Panc1 (cell line): ENCODE results near the gene ALG9. TPM values are rescaled to one million over a fixed set of nuclear protein-coding genes. Genes with fewer than 3 reads are reported as not detected.

Experiments
- ATAC-seq: fragments of 200-7000 bp; cut with Tn5 transposase; 2 replicates; pipeline ENCODE4 v1.9.1; 2020; ENCODE audit warnings: mild to moderate bottlenecking, moderate library complexity
- BruUV-seq: library from RNA; stranded (reverse); fragments of 400-500 nt; replicated peaks from 2 replicates; lab custom pipeline; 2021; lab: Mats Ljungman, UMichigan
- CTCF ChIA-PET: fragments of 300-600 bp; sonication (Branson Sonifier 250); formaldehyde crosslinking; loops from one replicate; lab custom pipeline; 2022; ENCODE audit warnings: antibody characterized with exemption; lab: Charles Lee
- POLR2A ChIA-PET: fragments of 300-600 bp; sonication (Branson Sonifier 250); formaldehyde crosslinking; loops from one replicate; lab custom pipeline; 2022; ENCODE audit warnings: antibody characterized with exemption; lab: Charles Lee
- DNase-seq: peaks from one replicate; pipeline ENCODE4 v3.0.0-alpha.2; 2010; ENCODE audit warnings: low read depth, low spot score
- H3K27ac ChIP-seq: 2 replicates; pipeline ENCODE4 v1.5.1; 2011; ENCODE audit warnings: mild to moderate bottlenecking, low read length, inconsistent platforms
- H3K27me3 ChIP-seq: fragments of 200-500 bp; sonication (Bioruptor generic); 2 replicates; pipeline ENCODE4 v1.6.0; 2014; ENCODE audit warnings: low read length, inconsistent platforms; ENCODE audit not compliant: control insufficient read depth, insufficient read depth
- H3K36me3 ChIP-seq: fragments of 200-500 bp; sonication (Bioruptor generic); 2 replicates; pipeline ENCODE4 v1.5.1; 2014; ENCODE audit warnings: inconsistent platforms, mild to moderate bottlenecking, low read length, moderate library complexity; ENCODE audit not compliant: control insufficient read depth, insufficient read depth
- H3K4me1 ChIP-seq: 2 replicates; pipeline ENCODE4 v1.5.1; 2011; ENCODE audit warnings: inconsistent platforms, mild to moderate bottlenecking, low read length, moderate library complexity; ENCODE audit not compliant: control insufficient read depth, insufficient read depth
- H3K4me3 ChIP-seq, 2 experiments: 2 replicates each; pipeline ENCODE4 v1.5.1; 2011 to 2012; ENCODE audit warnings: low read depth in 2 of 2, low read length in 2 of 2, mild to moderate bottlenecking in 2 of 2, inconsistent platforms in 1 of 2, moderate library complexity in 1 of 2
- H3K9me3 ChIP-seq: fragments of 200-500 bp; sonication (Bioruptor generic); 2 replicates; pipeline ENCODE4 v1.5.1; 2014; ENCODE audit warnings: low read depth, mild to moderate bottlenecking, inconsistent platforms, low read length, moderate library complexity; ENCODE audit not compliant: control insufficient read depth, insufficient read depth
- POLR2AphosphoS5 ChIP-seq: IDR thresholded peaks from 2 replicates; pipeline ENCODE4 v1.6.1; 2012; ENCODE audit warnings: mild to moderate bottlenecking, low read depth, low read length, moderate library complexity
- SIN3A ChIP-seq: IDR thresholded peaks from 2 replicates; pipeline ENCODE4 v1.6.1; 2012; ENCODE audit warnings: low read depth, mild to moderate bottlenecking, low read length, moderate library complexity, borderline replicate concordance; ENCODE audit not compliant: insufficient read depth
- TCF7L2 ChIP-seq: IDR thresholded peaks from 2 replicates; pipeline ENCODE4 v1.6.1; 2011; ENCODE audit warnings: mild to moderate bottlenecking, low read depth, low read length, inconsistent platforms
- in situ Hi-C: cut with HindIII; loops from 2 replicates; pipeline ENCODE4 v1.10.0; 2016; ENCODE audit warnings: low sequenced_read_pairs, low pct_unique_long_range_greater_than_20kb
- intact Hi-C: fragments of 100-400 bp; cut with micrococcal nuclease; formaldehyde crosslinking; loops from one replicate; pipeline ENCODE4 v1.10.0; 2022; ENCODE audit not compliant: unreplicated experiment
- total RNA-seq: library from RNA; stranded (reverse); gene quantifications from one replicate; pipeline ENCODE4 v1.2.1, GENCODE V29; 2021; ENCODE audit not compliant: unreplicated experiment
- TF ChIP-seq, protein P1 (sequence below): fragments of 450-650 bp; IDR thresholded peaks from 2 replicates; pipeline ENCODE4 v1.5.1; 2017; ENCODE audit warnings: mild to moderate bottlenecking
- TF ChIP-seq, protein P2 (sequence below), 2 experiments: IDR thresholded peaks; 2 replicates each; pipeline ENCODE4 v1.6.1; 2011 to 2012; ENCODE audit warnings: low read depth in 2 of 2, control low read depth in 1 of 2, low read length in 1 of 2, mild to moderate bottlenecking in 1 of 2, moderate library complexity in 1 of 2; ENCODE audit not compliant: insufficient read depth in 1 of 2

ALG9 gene
- total RNA-seq, 1 experiment from 2014 or later: 27.1 TPM

DNA sequence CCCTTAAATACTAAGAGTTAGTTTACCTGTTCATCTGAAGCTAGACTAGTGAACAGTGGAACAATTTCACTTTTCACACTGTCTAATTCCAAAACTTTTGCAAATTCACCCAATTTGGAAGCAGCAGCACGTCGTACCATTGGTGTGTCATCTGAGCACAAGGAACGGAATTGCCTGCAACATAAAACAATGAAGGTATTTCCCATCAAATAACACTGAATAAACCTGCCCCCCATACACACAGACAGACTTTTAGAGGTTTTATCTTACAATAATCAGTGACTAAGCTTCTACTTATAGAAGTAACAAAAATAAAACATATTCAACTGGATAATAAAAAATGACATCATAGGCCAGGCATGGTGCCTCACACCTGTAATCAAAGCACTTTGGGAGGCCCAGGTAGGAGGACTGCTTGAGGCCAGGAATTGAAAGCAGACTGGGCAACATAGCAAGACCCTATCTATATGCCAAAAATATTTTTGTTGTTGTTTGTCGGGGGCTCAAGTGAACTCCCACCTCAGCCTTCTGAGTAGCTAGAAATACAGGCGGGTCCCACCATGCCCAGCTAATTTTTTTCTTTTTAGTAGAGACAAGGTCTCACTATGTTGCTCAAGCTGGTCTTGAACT is 111.5 kb downstream of the ALG9 start:
- H3K9me3 ChIP-seq: no peaks in the 10 kb centered on the region
- intact Hi-C loops (no loop called here), in situ Hi-C loops (no loop called here)
- H3K36me3 ChIP-seq: peaks cover 34% of the 10 kb centered on the region
- ChIA-PET POLR2A (interaction anchor here (0.6 kb wide), 1 partner anchor 159 kb away, joined by 7 read pairs; no protein-coding TSS in a partner anchor), CTCF (interaction anchor here (0.5 kb wide), 1 partner anchor 1200 kb away, joined by 3 read pairs; no protein-coding TSS in a partner anchor)
- peaks cover 7% of the 10 kb centered on the region for H3K4me1 ChIP-seq
- no peak overlapping the region for H3K27ac ChIP-seq
- DNase-seq: no peak
- H3K4me3 ChIP-seq: no peak overlapping the region
- no TSS peak for BruUV-seq
- H3K27me3 ChIP-seq: no peaks in the 10 kb centered on the region
- ATAC-seq: no peak
- TF ChIP-seq SIN3A (no peak), POLR2AphosphoS5 (no peak), TCF7L2 (no peak)
- TF ChIP-seq, protein P1, sequence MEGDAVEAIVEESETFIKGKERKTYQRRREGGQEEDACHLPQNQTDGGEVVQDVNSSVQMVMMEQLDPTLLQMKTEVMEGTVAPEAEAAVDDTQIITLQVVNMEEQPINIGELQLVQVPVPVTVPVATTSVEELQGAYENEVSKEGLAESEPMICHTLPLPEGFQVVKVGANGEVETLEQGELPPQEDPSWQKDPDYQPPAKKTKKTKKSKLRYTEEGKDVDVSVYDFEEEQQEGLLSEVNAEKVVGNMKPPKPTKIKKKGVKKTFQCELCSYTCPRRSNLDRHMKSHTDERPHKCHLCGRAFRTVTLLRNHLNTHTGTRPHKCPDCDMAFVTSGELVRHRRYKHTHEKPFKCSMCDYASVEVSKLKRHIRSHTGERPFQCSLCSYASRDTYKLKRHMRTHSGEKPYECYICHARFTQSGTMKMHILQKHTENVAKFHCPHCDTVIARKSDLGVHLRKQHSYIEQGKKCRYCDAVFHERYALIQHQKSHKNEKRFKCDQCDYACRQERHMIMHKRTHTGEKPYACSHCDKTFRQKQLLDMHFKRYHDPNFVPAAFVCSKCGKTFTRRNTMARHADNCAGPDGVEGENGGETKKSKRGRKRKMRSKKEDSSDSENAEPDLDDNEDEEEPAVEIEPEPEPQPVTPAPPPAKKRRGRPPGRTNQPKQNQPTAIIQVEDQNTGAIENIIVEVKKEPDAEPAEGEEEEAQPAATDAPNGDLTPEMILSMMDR: no peak
- TF ChIP-seq, protein P2, sequence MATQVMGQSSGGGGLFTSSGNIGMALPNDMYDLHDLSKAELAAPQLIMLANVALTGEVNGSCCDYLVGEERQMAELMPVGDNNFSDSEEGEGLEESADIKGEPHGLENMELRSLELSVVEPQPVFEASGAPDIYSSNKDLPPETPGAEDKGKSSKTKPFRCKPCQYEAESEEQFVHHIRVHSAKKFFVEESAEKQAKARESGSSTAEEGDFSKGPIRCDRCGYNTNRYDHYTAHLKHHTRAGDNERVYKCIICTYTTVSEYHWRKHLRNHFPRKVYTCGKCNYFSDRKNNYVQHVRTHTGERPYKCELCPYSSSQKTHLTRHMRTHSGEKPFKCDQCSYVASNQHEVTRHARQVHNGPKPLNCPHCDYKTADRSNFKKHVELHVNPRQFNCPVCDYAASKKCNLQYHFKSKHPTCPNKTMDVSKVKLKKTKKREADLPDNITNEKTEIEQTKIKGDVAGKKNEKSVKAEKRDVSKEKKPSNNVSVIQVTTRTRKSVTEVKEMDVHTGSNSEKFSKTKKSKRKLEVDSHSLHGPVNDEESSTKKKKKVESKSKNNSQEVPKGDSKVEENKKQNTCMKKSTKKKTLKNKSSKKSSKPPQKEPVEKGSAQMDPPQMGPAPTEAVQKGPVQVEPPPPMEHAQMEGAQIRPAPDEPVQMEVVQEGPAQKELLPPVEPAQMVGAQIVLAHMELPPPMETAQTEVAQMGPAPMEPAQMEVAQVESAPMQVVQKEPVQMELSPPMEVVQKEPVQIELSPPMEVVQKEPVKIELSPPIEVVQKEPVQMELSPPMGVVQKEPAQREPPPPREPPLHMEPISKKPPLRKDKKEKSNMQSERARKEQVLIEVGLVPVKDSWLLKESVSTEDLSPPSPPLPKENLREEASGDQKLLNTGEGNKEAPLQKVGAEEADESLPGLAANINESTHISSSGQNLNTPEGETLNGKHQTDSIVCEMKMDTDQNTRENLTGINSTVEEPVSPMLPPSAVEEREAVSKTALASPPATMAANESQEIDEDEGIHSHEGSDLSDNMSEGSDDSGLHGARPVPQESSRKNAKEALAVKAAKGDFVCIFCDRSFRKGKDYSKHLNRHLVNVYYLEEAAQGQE (IDR thresholded peaks at IDR 0.05; ENCODE audit: insufficient read depth in 1 of 2, low read depth in 2 of 2, low read length in 1 of 2): no peak

DNA sequence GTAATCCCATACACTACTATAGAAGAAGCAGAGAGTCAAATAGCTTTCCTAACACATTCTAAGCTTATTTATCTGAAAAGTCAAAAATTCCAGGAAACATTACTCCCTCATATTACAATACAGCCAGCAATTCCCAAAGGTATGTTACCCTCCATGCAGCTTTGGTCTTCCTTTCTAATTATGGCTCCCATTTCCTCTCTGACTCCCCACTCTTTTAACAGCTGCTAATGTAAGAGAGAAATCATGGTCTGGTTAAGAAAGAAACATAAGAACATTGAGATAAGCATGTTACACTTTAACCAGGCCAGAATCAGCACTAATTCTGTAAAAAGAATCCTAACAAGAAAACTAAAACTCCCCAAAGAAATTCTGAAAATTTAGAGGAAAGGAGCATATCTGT is 112.0 kb downstream of the ALG9 start:
- CTCF ChIA-PET: interaction anchor here (0.5 kb wide), 1 partner anchor 157 kb away, joined by 6 read pairs; the partner anchor contains the start of gene SIK2
- in situ Hi-C loops: no loop called here
- Histone ChIP-seq H3K9me3 (no peaks in the 10 kb centered on the region), H3K36me3 (peaks cover 39% of the 10 kb centered on the region), H3K27ac (no peak overlapping the region), H3K4me3 (no peak overlapping the region), H3K27me3 (no peaks in the 10 kb centered on the region), H3K4me1 (peaks cover 2% of the 10 kb centered on the region)
- DNase-seq (no peak), ATAC-seq (no peak)
- TF ChIP-seq, protein P2 (IDR thresholded peaks at IDR 0.05; ENCODE audit: insufficient read depth in 1 of 2, low read depth in 2 of 2, low read length in 1 of 2): no peak
- TF ChIP-seq POLR2AphosphoS5 (no peak), TCF7L2 (no peak), SIN3A (no peak)
- TF ChIP-seq, protein P1: no peak
- POLR2A ChIA-PET: no interaction called here
- no TSS peak for BruUV-seq
- intact Hi-C loops: no loop called here
